Measurements from ENCODE around the gene PRPF4.

The PRPF4 gene

GRCh38 chr9:113254991-113255390 is 20.5 kb upstream of the PRPF4 start:
- H3K4me3 ChIP-seq (ENCODE audit: low read length): no peak overlapping the region
- TF ChIP-seq CTCF (conservative IDR thresholded peaks at IDR 0.05; ENCODE audit: low read length): no peak
- no peak for DNase-seq (ENCODE audit: low read depth)

- no peak for DNase-seq (ENCODE audit: low read depth)
- no peak overlapping the region for H3K4me3 ChIP-seq (ENCODE audit: low read length)
- TF ChIP-seq CTCF (conservative IDR thresholded peaks at IDR 0.05; ENCODE audit: low read length): no peak
These were observed 20.0 kb upstream of the PRPF4 start for GRCh38 chr9:113255438-113255837.

- TF ChIP-seq CTCF (conservative IDR thresholded peaks at IDR 0.05; ENCODE audit: low read length): no peak
- H3K4me3 ChIP-seq (ENCODE audit: low read length): no peak overlapping the region
- no peak for DNase-seq (ENCODE audit: low read depth)
These were observed 17.6 kb upstream of the PRPF4 start for GRCh38 chr9:113257863-113258262.

- H3K4me3 ChIP-seq (ENCODE audit: low read length): no peak overlapping the region
- no peak for TF ChIP-seq CTCF (conservative IDR thresholded peaks at IDR 0.05; ENCODE audit: low read length)
- no peak for DNase-seq (ENCODE audit: low read depth)
These were observed 17.2 kb upstream of the PRPF4 start for GRCh38 chr9:113258282-113258681.

GRCh38 chr9:113261917-113262671 is 13.4 kb upstream of the PRPF4 start:
- no peak for TF ChIP-seq CTCF (conservative IDR thresholded peaks at IDR 0.05; ENCODE audit: low read length)
- DNase-seq (ENCODE audit: low read depth): no peak
- H3K4me3 ChIP-seq (ENCODE audit: low read length): no peak overlapping the region

GRCh38 chr9:113266174-113266573 is 9.3 kb upstream of the PRPF4 start:
- no peak for DNase-seq (ENCODE audit: low read depth)
- H3K4me3 ChIP-seq (ENCODE audit: low read length): no peak overlapping the region
- TF ChIP-seq CTCF (conservative IDR thresholded peaks at IDR 0.05; ENCODE audit: low read length): no peak

- no peak overlapping the region for H3K4me3 ChIP-seq (ENCODE audit: low read length)
- DNase-seq (ENCODE audit: low read depth): no peak
- TF ChIP-seq CTCF (conservative IDR thresholded peaks at IDR 0.05; ENCODE audit: low read length): no peak
These were observed 7.4 kb upstream of the PRPF4 start for GRCh38 chr9:113267911-113268566.
